Astrocyte of the spinal cord (primary cell): ENCODE results near the gene CFAP57.

Experiments
- DNase-seq: peaks from one replicate; pipeline ENCODE4 v3.0.0; 2011; ENCODE audit warnings: low read depth, low spot score
- H3K4me3 ChIP-seq: 2 replicates; pipeline ENCODE4 v1.5.1; 2011; ENCODE audit warnings: low read depth, mild to moderate bottlenecking, low read length, moderate library complexity
- CTCF ChIP-seq: IDR thresholded peaks from 2 replicates; pipeline ENCODE4 v1.5.1; 2012; ENCODE audit warnings: low read depth, mild to moderate bottlenecking, low read length, inconsistent platforms
- in situ Hi-C: cut with HindIII; loops from 2 replicates; pipeline ENCODE4 v1.10.0; 2017; ENCODE audit warnings: low sequenced_read_pairs

The CFAP57 gene

GRCh38 chr1:43171876-43172526, at the start of gene CFAP57, which contains the start of gene EBNA1BP2:
Gene CFAP57, plus strand, starts transcription at chr1:43172330. Its CDS starts 424 bp downstream, at chr1:43172754.
Gene EBNA1BP2, minus strand, starts transcription at chr1:43172290. Its CDS starts 172 bp downstream, at chr1:43172118.
- in situ Hi-C loops: no loop called here
- H3K4me3 ChIP-seq: peak within 1 kb of the TSS; percentile 97
- peak; percentile 95 for DNase-seq
- no peak for TF ChIP-seq CTCF

- in situ Hi-C loops: no loop called here
- no peak for TF ChIP-seq CTCF
- no peak for DNase-seq
- no peak overlapping the region for H3K4me3 ChIP-seq
Measured at GRCh38 chr1:43123031-43123430, 49.1 kb upstream of the CFAP57 start.

- DNase-seq: no peak
- H3K4me3 ChIP-seq: no peak overlapping the region
- no peak for TF ChIP-seq CTCF
- in situ Hi-C loops: no loop called here
Measured at GRCh38 chr1:43128816-43129215, 43.3 kb upstream of the CFAP57 start.

- in situ Hi-C loops: no loop called here
- H3K4me3 ChIP-seq: no peak overlapping the region
- no peak for TF ChIP-seq CTCF
- DNase-seq: no peak
Measured at GRCh38 chr1:43129426-43129825, 42.7 kb upstream of the CFAP57 start.

- DNase-seq: no peak
- no peak overlapping the region for H3K4me3 ChIP-seq
- in situ Hi-C loops: no loop called here
- no peak for TF ChIP-seq CTCF
Measured at GRCh38 chr1:43134068-43134467, 38.1 kb upstream of the CFAP57 start.

GRCh38 chr1:43134640-43135039, 37.5 kb upstream of the CFAP57 start:
- no peak overlapping the region for H3K4me3 ChIP-seq
- no peak for DNase-seq
- no peak for TF ChIP-seq CTCF
- in situ Hi-C loops: no loop called here
